Measurements from ENCODE around the gene AKAP13.

- TF ChIP-seq TAF1 (IDR thresholded peaks at IDR 0.05; ENCODE audit: low read depth, low read length) (no peak), POLR2AphosphoS5 (IDR thresholded peaks at IDR 0.05; ENCODE audit: low read depth, low read length) (no peak), POU2F2 (IDR thresholded peaks at IDR 0.05; ENCODE audit: low read depth, low read length) (no peak), POLR2A (IDR thresholded peaks at IDR 0.05; ENCODE audit: low read depth, low read length) (no peak), SPI1 (IDR thresholded peaks at IDR 0.05; ENCODE audit: low read depth, low read length) (no peak)
Observed at GRCh38 chr15:85427286-85428028, 47.1 kb downstream of the AKAP13 start.

Data from GM12891 (cell line).